CD14-positive monocyte (primary cell): ENCODE results near the gene POR. TPM values are rescaled to one million over a fixed set of nuclear protein-coding genes. Genes with fewer than 3 reads are reported as not detected.

Experiments
- DNase-seq, 3 donors: peaks; one replicate each; pipeline ENCODE4 v3.0.0-alpha.2; 2011 to 2022
- H2AFZ ChIP-seq: 2 replicates; pipeline ENCODE4 v1.6.0; 2012; ENCODE audit warnings: mild to moderate bottlenecking, low read depth, low read length, inconsistent platforms; ENCODE audit not compliant: insufficient read depth, poor library complexity, severe bottlenecking
- H3K27ac ChIP-seq, 2 donors: 1 replicate in 1 of 2; 2 replicates in 1 of 2; pipeline ENCODE4 v1.5.1; 2012 to 2013; ENCODE audit warnings: low read length in 2 of 2, control low read depth in 1 of 2, inconsistent platforms in 1 of 2, low read depth in 1 of 2, mild to moderate bottlenecking in 1 of 2
- H3K27me3 ChIP-seq, 2 donors: one replicate each; pipeline versions ENCODE4 v1.6.0 to v1.6.1; 2011 to 2013; ENCODE audit warnings: low read length in 2 of 2; ENCODE audit not compliant: control insufficient read depth in 2 of 2, insufficient read depth in 2 of 2
- H3K36me3 ChIP-seq, 2 donors: replicated peaks in 1 of 2; 1 replicate in 1 of 2; 2 replicates in 1 of 2; pipeline versions ENCODE4 v1.5.1 to v1.6.1; 2012 to 2013; ENCODE audit warnings: low read length in 2 of 2, control low read depth in 1 of 2, inconsistent platforms in 1 of 2, mild to moderate bottlenecking in 1 of 2; ENCODE audit not compliant: insufficient read depth in 2 of 2, control insufficient read depth in 1 of 2
- H3K4me1 ChIP-seq, 2 donors: 1 replicate in 1 of 2; 2 replicates in 1 of 2; pipeline versions ENCODE4 v1.5.1 to v1.6.1; 2012 to 2013; ENCODE audit warnings: low read length in 2 of 2, control low read depth in 1 of 2, inconsistent platforms in 1 of 2, mild to moderate bottlenecking in 1 of 2, moderate library complexity in 1 of 2; ENCODE audit not compliant: insufficient read depth in 2 of 2, control insufficient read depth in 1 of 2
- H3K4me2 ChIP-seq: replicated peaks from 2 replicates; pipeline ENCODE3; 2012; ENCODE audit warnings: low read length, moderate library complexity, mild to moderate bottlenecking; ENCODE audit not compliant: poor library complexity, severe bottlenecking; ENCODE audit errors: extremely low read depth
- H3K4me3 ChIP-seq, 3 experiments: fragments of 200-600 bp in 1 of 3; sonication (generic) in 1 of 3; replicated peaks in 1 of 3; 1 replicate in 2 of 3; 2 replicates in 1 of 3; pipeline ENCODE4 v1.5.1; 2011 to 2013; ENCODE audit warnings: low read length in 3 of 3, mild to moderate bottlenecking in 3 of 3, control low read depth in 2 of 3, low read depth in 2 of 3, inconsistent platforms in 1 of 3, moderate library complexity in 1 of 3
- H3K79me2 ChIP-seq: 2 replicates; pipeline ENCODE4 v1.6.0; 2012; ENCODE audit warnings: mild to moderate bottlenecking, control low read depth, inconsistent platforms, low read length, moderate library complexity; ENCODE audit not compliant: insufficient read depth
- H3K9ac ChIP-seq: 2 replicates; pipeline ENCODE4 v1.6.0; 2017; ENCODE audit warnings: low read length, mild to moderate bottlenecking; ENCODE audit not compliant: insufficient read depth, poor library complexity, severe bottlenecking
- H3K9me3 ChIP-seq, 2 donors: replicated peaks in 1 of 2; 1 replicate in 1 of 2; 2 replicates in 1 of 2; pipeline versions ENCODE4 v1.5.1 to v1.6.1; 2012 to 2013; ENCODE audit warnings: low read length in 2 of 2, control low read depth in 1 of 2; ENCODE audit not compliant: control insufficient read depth in 1 of 2, insufficient read depth in 1 of 2
- H4K20me1 ChIP-seq: 2 replicates; pipeline ENCODE4 v1.6.0; 2012; ENCODE audit warnings: mild to moderate bottlenecking, low read length, control low read depth, moderate library complexity; ENCODE audit not compliant: insufficient read depth
- H3K27ac Mint-ChIP-seq, 7 donors: one replicate each; pipeline ENCODE4 v1.8.0; 2020; ENCODE audit warnings: mild to moderate bottlenecking in 7 of 7, mixed read lengths in 7 of 7, moderate library complexity in 6 of 7, inconsistent platforms in 2 of 7
- H3K27me3 Mint-ChIP-seq, 3 donors: one replicate each; pipeline ENCODE4 v1.8.0; 2021 to 2022; ENCODE audit warnings: low read depth in 3 of 3, mild to moderate bottlenecking in 3 of 3, mixed read lengths in 3 of 3, moderate library complexity in 3 of 3, inconsistent platforms in 1 of 3
- H3K36me3 Mint-ChIP-seq, 2 donors: one replicate each; pipeline ENCODE4 v1.8.0; 2020; ENCODE audit warnings: mixed read lengths in 2 of 2, inconsistent platforms in 1 of 2, mild to moderate bottlenecking in 1 of 2
- H3K4me1 Mint-ChIP-seq: one replicate; pipeline ENCODE4 v1.8.0; 2020; ENCODE audit warnings: mild to moderate bottlenecking, mixed read lengths
- H3K4me3 Mint-ChIP-seq, 2 donors: one replicate each; pipeline ENCODE4 v1.8.0; 2020; ENCODE audit warnings: mild to moderate bottlenecking in 2 of 2, mixed read lengths in 2 of 2, moderate library complexity in 1 of 2
- H3K9me3 Mint-ChIP-seq, 7 donors: one replicate each; pipeline ENCODE4 v1.8.0; 2020 to 2022; ENCODE audit warnings: mixed read lengths in 7 of 7, mild to moderate bottlenecking in 6 of 7, moderate library complexity in 6 of 7, inconsistent platforms in 2 of 7
- WGBS: methylation state at CpG from one replicate; pipeline ENCODE4 v1.1.5; 2013; ENCODE audit warnings: missing lambda C conversion rate; ENCODE audit not compliant: insufficient coverage; 5-methylcytosine and 5-hydroxymethylcytosine counted together
- intact Hi-C, 2 donors: fragments of 100-400 bp; cut with micrococcal nuclease; formaldehyde crosslinking; loops; one replicate each; pipeline versions ENCODE4 v1.15.0 to v1.15.1; 2023
- polyA plus RNA-seq, 3 donors: library from polyadenylated mRNA; depleted of rRNA in 1 of 3; unstranded in 2 of 3; stranded (reverse) in 1 of 3; fragments of 300-500 nt in 2 of 3; fragments of >200 nt in 1 of 3; fragmentation: Illumina TruSeq in 2 of 3; gene quantifications; 1 replicate in 2 of 3; 2 replicates in 1 of 3; pipeline ENCODE4 v1.2.3, GENCODE V29; 2012 to 2021
- TF ChIP-seq, protein P1 (sequence below): fragments of 200-600 bp; IDR thresholded peaks from one replicate; pipeline ENCODE4 v1.8.0; 2022; ENCODE audit warnings: antibody characterized with exemption, mild to moderate bottlenecking

The POR gene
- polyA plus RNA-seq, 3 donors = 90.5 to 102 (median 98.1) TPM

DNA sequence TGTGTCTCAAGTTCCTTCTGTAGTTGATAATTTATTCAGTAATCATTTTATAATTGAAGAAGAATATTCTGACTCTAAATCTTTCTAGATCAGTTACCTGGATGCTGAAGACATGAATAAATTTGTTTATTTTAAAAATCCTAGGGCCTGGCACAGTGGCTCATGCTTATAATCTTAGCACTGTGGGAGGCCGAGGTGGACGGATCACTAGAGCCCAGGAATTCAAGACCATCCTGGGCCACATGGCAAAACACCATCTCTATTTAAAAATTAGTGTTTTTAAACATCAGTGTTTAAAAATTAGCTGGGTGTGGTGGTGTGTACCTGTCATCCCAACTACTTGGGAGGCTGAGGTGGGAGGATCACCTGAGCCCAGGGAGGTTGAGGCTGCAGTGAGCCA is 9.3 kb downstream of the POR start:
- Histone ChIP-seq H3K27ac (no peak overlapping the region), H3K36me3 (peaks cover 0 to 19% of the 10 kb centered on the region in 2 donors), H3K4me1 (peaks cover 27 to 37% of the 10 kb centered on the region in 2 donors), H3K9me3 (no peaks in the 10 kb centered on the region), H3K79me2 (peaks cover 81% of the 10 kb centered on the region), H2AFZ (no peak overlapping the region), H4K20me1 (peaks cover 99% of the 10 kb centered on the region), H3K4me3 (no peak overlapping the region), H3K27me3 (no peaks in the 10 kb centered on the region), H3K9ac (no peak overlapping the region), H3K4me2 (no peak overlapping the region)
- DNase-seq = no peak
- Mint-ChIP-seq H3K27me3 (no peaks in the 10 kb centered on the region), H3K4me3 (no peak overlapping the region), H3K36me3 (peaks cover 32 to 56% of the 10 kb centered on the region in 2 donors), H3K9me3 (no peaks in the 10 kb centered on the region), H3K27ac (peak overlapping the region in 1 of 7 donors; percentile 68), H3K4me1 (peaks cover 45% of the 10 kb centered on the region)
- WGBS = no CpG with 5 or more reads among the region's 2 CpGs
- TF ChIP-seq, protein P1, sequence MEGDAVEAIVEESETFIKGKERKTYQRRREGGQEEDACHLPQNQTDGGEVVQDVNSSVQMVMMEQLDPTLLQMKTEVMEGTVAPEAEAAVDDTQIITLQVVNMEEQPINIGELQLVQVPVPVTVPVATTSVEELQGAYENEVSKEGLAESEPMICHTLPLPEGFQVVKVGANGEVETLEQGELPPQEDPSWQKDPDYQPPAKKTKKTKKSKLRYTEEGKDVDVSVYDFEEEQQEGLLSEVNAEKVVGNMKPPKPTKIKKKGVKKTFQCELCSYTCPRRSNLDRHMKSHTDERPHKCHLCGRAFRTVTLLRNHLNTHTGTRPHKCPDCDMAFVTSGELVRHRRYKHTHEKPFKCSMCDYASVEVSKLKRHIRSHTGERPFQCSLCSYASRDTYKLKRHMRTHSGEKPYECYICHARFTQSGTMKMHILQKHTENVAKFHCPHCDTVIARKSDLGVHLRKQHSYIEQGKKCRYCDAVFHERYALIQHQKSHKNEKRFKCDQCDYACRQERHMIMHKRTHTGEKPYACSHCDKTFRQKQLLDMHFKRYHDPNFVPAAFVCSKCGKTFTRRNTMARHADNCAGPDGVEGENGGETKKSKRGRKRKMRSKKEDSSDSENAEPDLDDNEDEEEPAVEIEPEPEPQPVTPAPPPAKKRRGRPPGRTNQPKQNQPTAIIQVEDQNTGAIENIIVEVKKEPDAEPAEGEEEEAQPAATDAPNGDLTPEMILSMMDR = no peak
- intact Hi-C loops = no loop called here

DNA sequence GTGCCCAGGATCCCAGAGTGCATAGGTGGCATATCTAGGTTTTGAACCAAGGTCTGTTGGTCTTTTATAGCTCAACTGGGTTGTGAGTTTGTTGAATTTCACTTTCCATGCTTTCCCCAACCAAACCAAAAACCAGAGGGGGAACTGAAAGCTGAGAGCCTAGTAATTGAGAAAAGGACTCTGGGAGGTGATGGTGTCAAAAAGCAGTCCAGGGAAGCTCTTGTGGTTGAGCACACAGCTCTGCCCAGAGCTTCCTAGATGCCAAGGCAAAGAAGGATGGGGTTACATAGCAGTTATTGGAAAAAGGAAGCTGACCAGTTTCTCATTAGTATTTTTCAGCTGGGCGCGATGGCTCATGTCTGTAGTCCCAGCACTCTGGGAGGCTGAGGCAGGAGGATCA is 9.9 kb downstream of the POR start:
- H3K4me1 Mint-ChIP-seq = peaks cover 41% of the 10 kb centered on the region

More for the DNA sequence above, 9.9 kb downstream of the POR start:
- H3K9me3 ChIP-seq = no peaks in the 10 kb centered on the region
- H3K4me3 Mint-ChIP-seq = peak overlapping the region in 1 of 2 donors; percentile 43
- peaks cover 0 to 2% (median 0%) of the 10 kb centered on the region in 7 donors for H3K9me3 Mint-ChIP-seq
- H3K4me2 ChIP-seq = no peak overlapping the region
- peak overlapping the region in 1 of 2 donors; percentile 44 for H3K27ac ChIP-seq
- H3K27me3 Mint-ChIP-seq = no peaks in the 10 kb centered on the region
- H4K20me1 ChIP-seq = peaks cover 99% of the 10 kb centered on the region
- intact Hi-C loops = no loop called here
- peak overlapping the region; percentile 49 to 84 (median 81) for H3K27ac Mint-ChIP-seq
- no peak overlapping the region for H2AFZ ChIP-seq
- peaks cover 27 to 37% of the 10 kb centered on the region in 2 donors for H3K4me1 ChIP-seq
- H3K36me3 ChIP-seq = peaks cover 0 to 20% of the 10 kb centered on the region in 2 donors
- peaks cover 81% of the 10 kb centered on the region for H3K79me2 ChIP-seq
- H3K36me3 Mint-ChIP-seq = peaks cover 34 to 57% of the 10 kb centered on the region in 2 donors
- TF ChIP-seq, protein P1 = no peak
- no peak overlapping the region for H3K9ac ChIP-seq
- DNase-seq = peak; percentile 32 to 41 (median 40)
- H3K27me3 ChIP-seq = no peaks in the 10 kb centered on the region
- H3K4me3 ChIP-seq = no peak overlapping the region
- WGBS = 0% methylated on average over 2 of the region's 2 CpGs
